ENCODE results near the gene ISLR.

DNA sequence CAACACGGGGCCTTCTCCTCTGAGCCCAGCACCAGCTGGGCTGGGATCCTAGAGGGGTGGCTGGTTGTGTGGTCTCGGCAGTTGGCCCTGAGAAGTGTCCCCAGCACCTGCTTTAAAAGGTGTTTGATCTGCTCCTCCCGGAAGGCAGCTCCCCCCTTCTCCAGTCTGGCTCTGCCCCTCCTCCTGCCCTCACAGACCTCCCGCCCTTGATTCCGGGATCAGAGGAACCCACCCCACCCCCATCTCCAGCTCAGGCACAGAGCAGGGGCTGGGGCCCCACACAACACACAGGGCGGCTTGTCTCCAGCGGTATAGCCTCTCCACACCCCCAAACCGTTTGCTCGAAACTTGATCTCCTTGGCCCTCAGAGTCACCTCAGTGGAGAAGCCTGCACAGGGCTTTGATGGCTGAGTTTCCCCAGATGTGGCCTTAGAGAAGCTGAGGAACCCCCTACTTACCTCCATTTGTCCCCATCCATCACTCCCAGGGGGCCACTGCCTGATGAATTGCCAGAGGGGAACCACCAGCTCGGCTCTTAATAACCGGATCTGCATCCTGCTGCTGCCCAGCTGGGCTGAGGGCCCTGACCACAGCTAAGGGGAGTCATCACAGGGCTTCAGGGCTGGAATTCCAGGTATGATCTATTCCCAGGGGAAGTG is 35.5 kb downstream of the ISLR start:
- TF ChIP-seq, protein P1, sequence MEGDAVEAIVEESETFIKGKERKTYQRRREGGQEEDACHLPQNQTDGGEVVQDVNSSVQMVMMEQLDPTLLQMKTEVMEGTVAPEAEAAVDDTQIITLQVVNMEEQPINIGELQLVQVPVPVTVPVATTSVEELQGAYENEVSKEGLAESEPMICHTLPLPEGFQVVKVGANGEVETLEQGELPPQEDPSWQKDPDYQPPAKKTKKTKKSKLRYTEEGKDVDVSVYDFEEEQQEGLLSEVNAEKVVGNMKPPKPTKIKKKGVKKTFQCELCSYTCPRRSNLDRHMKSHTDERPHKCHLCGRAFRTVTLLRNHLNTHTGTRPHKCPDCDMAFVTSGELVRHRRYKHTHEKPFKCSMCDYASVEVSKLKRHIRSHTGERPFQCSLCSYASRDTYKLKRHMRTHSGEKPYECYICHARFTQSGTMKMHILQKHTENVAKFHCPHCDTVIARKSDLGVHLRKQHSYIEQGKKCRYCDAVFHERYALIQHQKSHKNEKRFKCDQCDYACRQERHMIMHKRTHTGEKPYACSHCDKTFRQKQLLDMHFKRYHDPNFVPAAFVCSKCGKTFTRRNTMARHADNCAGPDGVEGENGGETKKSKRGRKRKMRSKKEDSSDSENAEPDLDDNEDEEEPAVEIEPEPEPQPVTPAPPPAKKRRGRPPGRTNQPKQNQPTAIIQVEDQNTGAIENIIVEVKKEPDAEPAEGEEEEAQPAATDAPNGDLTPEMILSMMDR (IDR thresholded peaks at IDR 0.05; ENCODE audit: insufficient read depth, low read length): no peak
- TF ChIP-seq POLR2AphosphoS5 (IDR thresholded peaks at IDR 0.05; ENCODE audit: low read depth): no peak
- TF ChIP-seq, protein P2, sequence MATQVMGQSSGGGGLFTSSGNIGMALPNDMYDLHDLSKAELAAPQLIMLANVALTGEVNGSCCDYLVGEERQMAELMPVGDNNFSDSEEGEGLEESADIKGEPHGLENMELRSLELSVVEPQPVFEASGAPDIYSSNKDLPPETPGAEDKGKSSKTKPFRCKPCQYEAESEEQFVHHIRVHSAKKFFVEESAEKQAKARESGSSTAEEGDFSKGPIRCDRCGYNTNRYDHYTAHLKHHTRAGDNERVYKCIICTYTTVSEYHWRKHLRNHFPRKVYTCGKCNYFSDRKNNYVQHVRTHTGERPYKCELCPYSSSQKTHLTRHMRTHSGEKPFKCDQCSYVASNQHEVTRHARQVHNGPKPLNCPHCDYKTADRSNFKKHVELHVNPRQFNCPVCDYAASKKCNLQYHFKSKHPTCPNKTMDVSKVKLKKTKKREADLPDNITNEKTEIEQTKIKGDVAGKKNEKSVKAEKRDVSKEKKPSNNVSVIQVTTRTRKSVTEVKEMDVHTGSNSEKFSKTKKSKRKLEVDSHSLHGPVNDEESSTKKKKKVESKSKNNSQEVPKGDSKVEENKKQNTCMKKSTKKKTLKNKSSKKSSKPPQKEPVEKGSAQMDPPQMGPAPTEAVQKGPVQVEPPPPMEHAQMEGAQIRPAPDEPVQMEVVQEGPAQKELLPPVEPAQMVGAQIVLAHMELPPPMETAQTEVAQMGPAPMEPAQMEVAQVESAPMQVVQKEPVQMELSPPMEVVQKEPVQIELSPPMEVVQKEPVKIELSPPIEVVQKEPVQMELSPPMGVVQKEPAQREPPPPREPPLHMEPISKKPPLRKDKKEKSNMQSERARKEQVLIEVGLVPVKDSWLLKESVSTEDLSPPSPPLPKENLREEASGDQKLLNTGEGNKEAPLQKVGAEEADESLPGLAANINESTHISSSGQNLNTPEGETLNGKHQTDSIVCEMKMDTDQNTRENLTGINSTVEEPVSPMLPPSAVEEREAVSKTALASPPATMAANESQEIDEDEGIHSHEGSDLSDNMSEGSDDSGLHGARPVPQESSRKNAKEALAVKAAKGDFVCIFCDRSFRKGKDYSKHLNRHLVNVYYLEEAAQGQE (IDR thresholded peaks at IDR 0.05; ENCODE audit: insufficient replicate concordance, low read depth): no peak

Measured in HL-60 (cell line).